K562 (cell line): Measurements from ENCODE around the gene FDX2. TPM values are rescaled to one million over a fixed set of nuclear protein-coding genes. Genes with fewer than 3 reads are reported as not detected.

Source experiments
- CREM ChIP-seq: IDR thresholded peaks from 2 replicates; pipeline ENCODE4 v1.6.1; 2014; ENCODE audit warnings: antibody characterized with exemption, low read depth
- CXXC5 ChIP-seq: fragments of 250-450 bp; sonication (Bioruptor Pico); IDR thresholded peaks from 2 replicates; pipeline ENCODE4 v1.8.0; 2022; ENCODE audit warnings: inconsistent platforms, mild to moderate bottlenecking, moderate library complexity
- E2F3 ChIP-seq: fragments of 250-450 bp; sonication (Bioruptor Pico); IDR thresholded peaks from 2 replicates; pipeline ENCODE4 v1.4.0; 2020; ENCODE audit warnings: mild to moderate bottlenecking
- ELF1 ChIP-seq: fragments of 200-800 bp; sonication (Bioruptor generic); IDR thresholded peaks from 2 replicates; pipeline ENCODE4 v1.6.1; 2016; ENCODE audit warnings: missing genetic modification characterization, missing compliant biosample characterization
- EP300 ChIP-seq: IDR thresholded peaks from 2 replicates; pipeline ENCODE4 v1.6.1; 2012; ENCODE audit warnings: low read length, improper control_type of control experiment
- GATA2 ChIP-seq: sonication (generic); formaldehyde crosslinking; IDR thresholded peaks from 2 replicates; pipeline ENCODE4 v1.4.0; 2020; ENCODE audit warnings: mild to moderate bottlenecking, missing genetic modification reagents
- GTF2E2 ChIP-seq: fragments of 200-800 bp; sonication (Bioruptor generic); IDR thresholded peaks from 2 replicates; pipeline ENCODE4 v1.6.1; 2016; ENCODE audit warnings: missing genetic modification characterization, missing compliant biosample characterization
- HDAC2 ChIP-seq: fragments of 450-650 bp; IDR thresholded peaks from 2 replicates; pipeline ENCODE4 v1.6.1; 2016; ENCODE audit warnings: mild to moderate bottlenecking
- HEY1 ChIP-seq: fragments of 250-450 bp; sonication (Bioruptor Pico); IDR thresholded peaks from 2 replicates; pipeline ENCODE4 v1.5.0; 2020; ENCODE audit warnings: mild to moderate bottlenecking, moderate library complexity, borderline replicate concordance
- HNRNPK ChIP-seq: fragments of 200-400 bp; formaldehyde crosslinking; IDR thresholded peaks from one replicate; pipeline ENCODE4 v1.6.1; 2018; ENCODE audit warnings: mild to moderate bottlenecking, low read depth, low read length; ENCODE audit not compliant: poor library complexity, severe bottlenecking
- HOXB6 ChIP-seq: fragments of 250-450 bp; sonication (Bioruptor Pico); IDR thresholded peaks from 2 replicates; pipeline ENCODE4 v1.5.1; 2022; ENCODE audit warnings: mild to moderate bottlenecking, borderline replicate concordance
- JUND ChIP-seq, 2 experiments: IDR thresholded peaks; 2 replicates in 1 of 2; 3 replicates in 1 of 2; pipeline ENCODE4 v1.6.1; 2011; ENCODE audit warnings: borderline replicate concordance in 2 of 2, low read depth in 2 of 2, low read length in 2 of 2, improper control_type of control experiment in 1 of 2, missing biosample characterization in 1 of 2, missing genetic modification characterization in 1 of 2, missing genetic modification reagents in 1 of 2
- KAT7 ChIP-seq: sonication (generic); formaldehyde crosslinking; IDR thresholded peaks from 2 replicates; pipeline ENCODE4 v1.8.0; 2022; ENCODE audit warnings: missing genetic modification reagents, mild to moderate bottlenecking, borderline replicate concordance
- NFIC ChIP-seq: fragments of 450-650 bp; IDR thresholded peaks from 2 replicates; pipeline ENCODE4 v1.6.1; 2017; ENCODE audit warnings: mild to moderate bottlenecking, inconsistent platforms
- NRF1 ChIP-seq, 2 experiments: fragments of 450-650 bp; IDR thresholded peaks in 1 of 2; conservative IDR thresholded peaks in 1 of 2; 2 replicates each; pipeline ENCODE4 v1.6.1; 2014; ENCODE audit warnings: mild to moderate bottlenecking in 2 of 2
- PURB ChIP-seq: sonication (generic); formaldehyde crosslinking; IDR thresholded peaks from 2 replicates; pipeline ENCODE4 v1.9.0; 2021; ENCODE audit warnings: low read depth, mild to moderate bottlenecking, missing genetic modification reagents
- SMAD4 ChIP-seq: fragments of 250-450 bp; sonication (Bioruptor Pico); conservative IDR thresholded peaks from 2 replicates; pipeline ENCODE4 v1.8.0; 2021; ENCODE audit warnings: inconsistent platforms, mild to moderate bottlenecking, moderate library complexity
- SUPT5H ChIP-seq: fragments of 450-650 bp; IDR thresholded peaks from 2 replicates; pipeline ENCODE4 v1.6.1; 2016
- ZNF184 ChIP-seq: sonication (generic); formaldehyde crosslinking; IDR thresholded peaks from 2 replicates; pipeline ENCODE4 v1.5.0; 2020; ENCODE audit warnings: missing genetic modification reagents
- polyA plus RNA-seq, 8 experiments: library from polyadenylated mRNA; depleted of rRNA in 4 of 8; stranded (reverse) in 5 of 8; unstranded in 3 of 8; fragments of >200 nt; fragmentation: Nextera tagmentation in 2 of 8; fragmentation: Illumina TruSeq in 1 of 8; extraction: Ambion mirVana in 2 of 8; extraction: Trizol in 1 of 8; gene quantifications; 2 replicates each; pipeline versions ENCODE4 v1.2.1 to v1.2.3, GENCODE V29; 2011 to 2014; ENCODE audit warnings: inconsistent platforms in 1 of 8, missing spikeins in 1 of 8
- total RNA-seq, 7 experiments: library from RNA; depleted of rRNA in 6 of 7; stranded (reverse); fragments of >200 nt in 6 of 7; fragmentation: Illumina TruSeq in 2 of 7; extraction: Trizol in 2 of 7; gene quantifications; 2 replicates each; pipeline versions ENCODE4 v1.2.1 to v1.2.3, GENCODE V29; 2011 to 2021; ENCODE audit warnings: low replicate concordance in 1 of 7
- TF ChIP-seq, protein P1 (sequence below), 2 experiments: IDR thresholded peaks; 2 replicates each; pipeline ENCODE4 v1.6.1; 2012; ENCODE audit warnings: improper control_type of control experiment in 2 of 2, low read depth in 2 of 2, low read length in 2 of 2, borderline replicate concordance in 1 of 2
- TF ChIP-seq, protein P2 (sequence below): fragments of 250-450 bp; sonication (Bioruptor Pico); IDR thresholded peaks from 2 replicates; pipeline ENCODE4 v1.5.0; 2021; ENCODE audit warnings: mild to moderate bottlenecking, borderline replicate concordance
- TF ChIP-seq, protein P3 (sequence below): fragments of 200-800 bp; sonication (Bioruptor generic); IDR thresholded peaks from 2 replicates; pipeline ENCODE4 v1.6.1; 2017; ENCODE audit warnings: missing genetic modification characterization, missing compliant biosample characterization

FDX2 gene
- total and polyA plus RNA-seq, 9 of the 15 experiments (the other 6 are each of a cell fraction or from before 2014, with no cell fraction given): 2.5 to 49.8 (median 29.7) TPM

DNA sequence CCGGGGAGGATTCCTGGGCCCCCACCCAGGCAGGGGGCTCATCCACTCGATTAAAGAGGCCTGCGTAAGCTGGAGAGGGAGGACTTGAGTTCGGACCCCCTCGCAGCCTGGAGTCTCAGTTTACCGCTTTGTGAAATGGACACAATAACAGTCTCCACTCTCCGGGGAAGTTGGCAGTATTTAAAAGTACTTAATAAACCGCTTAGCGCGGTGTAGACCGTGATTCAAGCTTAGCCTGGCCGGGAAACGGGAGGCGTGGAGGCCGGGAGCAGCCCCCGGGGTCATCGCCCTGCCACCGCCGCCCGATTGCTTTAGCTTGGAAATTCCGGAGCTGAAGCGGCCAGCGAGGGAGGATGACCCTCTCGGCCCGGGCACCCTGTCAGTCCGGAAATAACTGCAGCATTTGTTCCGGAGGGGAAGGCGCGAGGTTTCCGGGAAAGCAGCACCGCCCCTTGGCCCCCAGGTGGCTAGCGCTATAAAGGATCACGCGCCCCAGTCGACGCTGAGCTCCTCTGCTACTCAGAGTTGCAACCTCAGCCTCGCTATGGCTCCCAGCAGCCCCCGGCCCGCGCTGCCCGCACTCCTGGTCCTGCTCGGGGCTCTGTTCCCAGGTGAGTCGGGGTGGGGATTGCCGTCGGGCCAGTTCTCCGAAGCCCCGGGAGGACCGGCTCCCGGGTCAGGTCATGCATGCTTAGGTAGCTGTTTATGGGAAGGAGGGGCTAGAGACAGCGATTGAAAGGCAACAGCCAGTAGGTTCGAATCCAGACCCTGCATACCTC lies 45.0 kb downstream of the FDX2 start, which contains the start of gene ICAM1 (continued):
- TF ChIP-seq, protein P1, sequence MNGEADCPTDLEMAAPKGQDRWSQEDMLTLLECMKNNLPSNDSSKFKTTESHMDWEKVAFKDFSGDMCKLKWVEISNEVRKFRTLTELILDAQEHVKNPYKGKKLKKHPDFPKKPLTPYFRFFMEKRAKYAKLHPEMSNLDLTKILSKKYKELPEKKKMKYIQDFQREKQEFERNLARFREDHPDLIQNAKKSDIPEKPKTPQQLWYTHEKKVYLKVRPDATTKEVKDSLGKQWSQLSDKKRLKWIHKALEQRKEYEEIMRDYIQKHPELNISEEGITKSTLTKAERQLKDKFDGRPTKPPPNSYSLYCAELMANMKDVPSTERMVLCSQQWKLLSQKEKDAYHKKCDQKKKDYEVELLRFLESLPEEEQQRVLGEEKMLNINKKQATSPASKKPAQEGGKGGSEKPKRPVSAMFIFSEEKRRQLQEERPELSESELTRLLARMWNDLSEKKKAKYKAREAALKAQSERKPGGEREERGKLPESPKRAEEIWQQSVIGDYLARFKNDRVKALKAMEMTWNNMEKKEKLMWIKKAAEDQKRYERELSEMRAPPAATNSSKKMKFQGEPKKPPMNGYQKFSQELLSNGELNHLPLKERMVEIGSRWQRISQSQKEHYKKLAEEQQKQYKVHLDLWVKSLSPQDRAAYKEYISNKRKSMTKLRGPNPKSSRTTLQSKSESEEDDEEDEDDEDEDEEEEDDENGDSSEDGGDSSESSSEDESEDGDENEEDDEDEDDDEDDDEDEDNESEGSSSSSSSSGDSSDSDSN (IDR thresholded peaks at IDR 0.05; ENCODE audit: borderline replicate concordance in 1 of 2, low read depth in 2 of 2, low read length in 2 of 2): peak; percentile 61 to 75; a peak in 3 of 4 replicates
- no peak for TF ChIP-seq NFIC
- no peak for TF ChIP-seq E2F3
- TF ChIP-seq JUND (IDR thresholded peaks at IDR 0.05; ENCODE audit: borderline replicate concordance, low read depth, low read length): peak; percentile 49
- no peak; the same call in 2 of the 3 replicates for TF ChIP-seq JUND (tag; IDR thresholded peaks at IDR 0.05; ENCODE audit: borderline replicate concordance, low read depth, low read length)
- TF ChIP-seq CREM: peak; percentile 48; the same call in 1 of the 2 replicates
- no peak for TF ChIP-seq HOXB6 (CRISPR knock-in tag)
- TF ChIP-seq HNRNPK: no peak
- peak; percentile 59 for TF ChIP-seq EP300
- no peak for TF ChIP-seq PURB
- TF ChIP-seq, protein P2, sequence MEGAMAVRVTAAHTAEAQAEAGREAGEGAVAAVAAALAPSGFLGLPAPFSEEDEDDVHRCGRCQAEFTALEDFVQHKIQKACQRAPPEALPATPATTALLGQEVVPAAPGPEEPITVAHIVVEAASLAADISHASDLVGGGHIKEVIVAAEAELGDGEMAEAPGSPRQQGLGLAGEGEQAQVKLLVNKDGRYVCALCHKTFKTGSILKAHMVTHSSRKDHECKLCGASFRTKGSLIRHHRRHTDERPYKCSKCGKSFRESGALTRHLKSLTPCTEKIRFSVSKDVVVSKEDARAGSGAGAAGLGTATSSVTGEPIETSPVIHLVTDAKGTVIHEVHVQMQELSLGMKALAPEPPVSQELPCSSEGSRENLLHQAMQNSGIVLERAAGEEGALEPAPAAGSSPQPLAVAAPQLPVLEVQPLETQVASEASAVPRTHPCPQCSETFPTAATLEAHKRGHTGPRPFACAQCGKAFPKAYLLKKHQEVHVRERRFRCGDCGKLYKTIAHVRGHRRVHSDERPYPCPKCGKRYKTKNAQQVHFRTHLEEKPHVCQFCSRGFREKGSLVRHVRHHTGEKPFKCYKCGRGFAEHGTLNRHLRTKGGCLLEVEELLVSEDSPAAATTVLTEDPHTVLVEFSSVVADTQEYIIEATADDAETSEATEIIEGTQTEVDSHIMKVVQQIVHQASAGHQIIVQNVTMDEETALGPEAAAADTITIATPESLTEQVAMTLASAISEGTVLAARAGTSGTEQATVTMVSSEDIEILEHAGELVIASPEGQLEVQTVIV: no peak
- TF ChIP-seq HEY1 (CRISPR knock-in tag): no peak
- TF ChIP-seq NRF1 (conservative IDR thresholded peaks at IDR 0.05 in 1 of 2, IDR thresholded peaks at IDR 0.05 in 1 of 2): no peak
- TF ChIP-seq, protein P3, sequence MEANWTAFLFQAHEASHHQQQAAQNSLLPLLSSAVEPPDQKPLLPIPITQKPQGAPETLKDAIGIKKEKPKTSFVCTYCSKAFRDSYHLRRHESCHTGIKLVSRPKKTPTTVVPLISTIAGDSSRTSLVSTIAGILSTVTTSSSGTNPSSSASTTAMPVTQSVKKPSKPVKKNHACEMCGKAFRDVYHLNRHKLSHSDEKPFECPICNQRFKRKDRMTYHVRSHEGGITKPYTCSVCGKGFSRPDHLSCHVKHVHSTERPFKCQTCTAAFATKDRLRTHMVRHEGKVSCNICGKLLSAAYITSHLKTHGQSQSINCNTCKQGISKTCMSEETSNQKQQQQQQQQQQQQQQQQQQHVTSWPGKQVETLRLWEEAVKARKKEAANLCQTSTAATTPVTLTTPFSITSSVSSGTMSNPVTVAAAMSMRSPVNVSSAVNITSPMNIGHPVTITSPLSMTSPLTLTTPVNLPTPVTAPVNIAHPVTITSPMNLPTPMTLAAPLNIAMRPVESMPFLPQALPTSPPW (CRISPR knock-in tag): peak; percentile 82
- TF ChIP-seq HDAC2: peak; percentile 87; the same call in 1 of the 2 replicates
- TF ChIP-seq ZNF184 (CRISPR knock-in tag): no peak
- 0 out of 2 replicates have a peak, but pooled peaks have one; percentile 56 for TF ChIP-seq SMAD4 (CRISPR knock-in tag)
- peak; percentile 82 for TF ChIP-seq CXXC5
- TF ChIP-seq SUPT5H: peak; percentile 77
- peak; percentile 92 for TF ChIP-seq ELF1
- no peak; the same call in 1 of the 2 replicates for TF ChIP-seq KAT7 (CRISPR knock-in tag)
- no peak for TF ChIP-seq GATA2 (CRISPR knock-in tag)
- no peak; the same call in 1 of the 2 replicates for TF ChIP-seq GTF2E2 (tag)
